Vagina (tissue), 2 donors: ENCODE measurements around the gene ACSS2.

Experiments used
- CTCF ChIP-seq, 3 experiments: fragments of 450-650 bp in 2 of 3; fragments of 200-600 bp in 1 of 3; sonication (generic) in 1 of 3; IDR thresholded peaks; one replicate each; pipeline ENCODE4 v1.5.1; 2017 to 2019; ENCODE audit warnings: antibody characterized with exemption in 3 of 3, mild to moderate bottlenecking in 2 of 3, moderate library complexity in 2 of 3
- POLR2AphosphoS5 ChIP-seq, 2 donors: sonication (generic); formaldehyde crosslinking; IDR thresholded peaks; one replicate each; pipeline ENCODE4 v1.9.0; 2017; ENCODE audit warnings: antibody characterized with exemption in 2 of 2, mild to moderate bottlenecking in 2 of 2, low read depth in 1 of 2; ENCODE audit not compliant: insufficient read depth in 1 of 2

- TF ChIP-seq CTCF (IDR thresholded peaks at IDR 0.05) (no peak), POLR2AphosphoS5 (IDR thresholded peaks at IDR 0.05; ENCODE audit: insufficient read depth in 1 of 2, low read depth in 1 of 2) (no peak)
These were observed 12.1 kb downstream of the ACSS2 start for GRCh38 chr20:34888468-34888867.
